Left lung (tissue), 10 donors: ENCODE measurements around the gene SNF8. TPM values are rescaled to one million over a fixed set of nuclear protein-coding genes. Genes with fewer than 3 reads are reported as not detected.

Source experiments
- ATAC-seq: fragments of 200-7000 bp; cut with Tn5 transposase; one replicate; pipeline ENCODE4 v1.9.1; 2020; ENCODE audit warnings: moderate library complexity
- DNase-seq, 4 donors: peaks; one replicate each; pipeline ENCODE4 v3.0.0-alpha.2; 2013 to 2020
- H3K27ac ChIP-seq, 2 donors: fragments of 200-600 bp; sonication (generic) in 1 of 2; one replicate each; pipeline versions ENCODE4 v1.5.0 to v1.8.0; 2020 to 2021
- H3K27me3 ChIP-seq, 2 donors: fragments of 200-600 bp; sonication (generic) in 1 of 2; one replicate each; pipeline versions ENCODE4 v1.5.0 to v1.8.0; 2020 to 2021
- H3K36me3 ChIP-seq, 2 donors: fragments of 200-600 bp; sonication (generic) in 1 of 2; one replicate each; pipeline versions ENCODE4 v1.5.0 to v1.8.0; 2020 to 2021
- H3K4me1 ChIP-seq, 2 donors: fragments of 200-600 bp; one replicate each; pipeline ENCODE4 v1.8.0; 2021
- H3K4me3 ChIP-seq, 2 donors: fragments of 200-600 bp; sonication (generic) in 1 of 2; one replicate each; pipeline versions ENCODE4 v1.5.0 to v1.8.0; 2020 to 2021; ENCODE audit warnings: mild to moderate bottlenecking in 1 of 2
- H3K9me3 ChIP-seq, 2 donors: fragments of 200-600 bp; sonication (generic) in 1 of 2; one replicate each; pipeline versions ENCODE4 v1.5.0 to v1.8.0; 2020 to 2021
- intact Hi-C, 2 donors: fragments of 100-400 bp; cut with DNase I; formaldehyde crosslinking; loops; one replicate each; pipeline versions ENCODE4 v1.11.2 to v1.14.2; 2022
- polyA plus RNA-seq, 6 donors: library from polyadenylated mRNA; unstranded; fragments of 120-200 nt; gene quantifications; one replicate each; pipeline ENCODE4 v1.2.1, GENCODE V29; 2013; ENCODE audit not compliant: insufficient read length in 6 of 6
- total RNA-seq, 2 donors: library from RNA; stranded (reverse); fragmentation: NEBNext Ultra II Directional; extraction: Animal tissue kit (Norgen Biotek cat#: 25700); gene quantifications; one replicate each; pipeline ENCODE4 v1.2.1, GENCODE V29; 2021
- TF ChIP-seq, protein P1 (sequence below), 2 donors: fragments of 200-600 bp; sonication (generic) in 1 of 2; IDR thresholded peaks; one replicate each; pipeline versions ENCODE4 v1.5.0 to v1.8.0; 2021; ENCODE audit warnings: antibody characterized with exemption in 2 of 2
- donor health status: DM: no; HTN: yes; CAD: no.
- donor health status: DM: no; HTN: no; CAD: no.

SNF8 gene
- total and polyA plus RNA-seq, 8 donors = 80.7 to 109 (median 89.2) TPM

DNA sequence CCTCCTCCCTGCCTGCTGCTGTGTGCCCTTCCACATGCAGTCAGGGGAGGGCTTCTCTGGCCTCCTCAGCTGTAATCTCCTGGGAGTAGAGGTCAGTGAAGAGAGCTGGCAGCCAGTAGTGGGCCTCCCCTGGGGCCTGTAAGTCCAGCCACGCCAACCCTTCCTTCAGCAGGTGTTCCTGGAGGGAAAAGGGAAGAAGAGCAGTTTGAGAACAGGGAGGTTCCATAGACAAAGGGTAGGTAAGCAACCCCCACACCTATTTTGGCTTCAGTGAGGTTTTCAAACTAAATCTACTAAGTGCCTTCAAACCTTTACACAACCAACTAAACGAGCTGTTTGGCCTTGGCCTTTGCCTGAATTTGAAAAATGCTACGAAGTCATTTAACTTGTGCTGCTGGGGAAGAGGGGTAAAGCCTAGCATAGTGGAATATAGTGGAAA, 14.2 kb downstream of the SNF8 start:
- ATAC-seq = no peak
- intact Hi-C loops = no loop called here
- TF ChIP-seq, protein P1, sequence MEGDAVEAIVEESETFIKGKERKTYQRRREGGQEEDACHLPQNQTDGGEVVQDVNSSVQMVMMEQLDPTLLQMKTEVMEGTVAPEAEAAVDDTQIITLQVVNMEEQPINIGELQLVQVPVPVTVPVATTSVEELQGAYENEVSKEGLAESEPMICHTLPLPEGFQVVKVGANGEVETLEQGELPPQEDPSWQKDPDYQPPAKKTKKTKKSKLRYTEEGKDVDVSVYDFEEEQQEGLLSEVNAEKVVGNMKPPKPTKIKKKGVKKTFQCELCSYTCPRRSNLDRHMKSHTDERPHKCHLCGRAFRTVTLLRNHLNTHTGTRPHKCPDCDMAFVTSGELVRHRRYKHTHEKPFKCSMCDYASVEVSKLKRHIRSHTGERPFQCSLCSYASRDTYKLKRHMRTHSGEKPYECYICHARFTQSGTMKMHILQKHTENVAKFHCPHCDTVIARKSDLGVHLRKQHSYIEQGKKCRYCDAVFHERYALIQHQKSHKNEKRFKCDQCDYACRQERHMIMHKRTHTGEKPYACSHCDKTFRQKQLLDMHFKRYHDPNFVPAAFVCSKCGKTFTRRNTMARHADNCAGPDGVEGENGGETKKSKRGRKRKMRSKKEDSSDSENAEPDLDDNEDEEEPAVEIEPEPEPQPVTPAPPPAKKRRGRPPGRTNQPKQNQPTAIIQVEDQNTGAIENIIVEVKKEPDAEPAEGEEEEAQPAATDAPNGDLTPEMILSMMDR (IDR thresholded peaks at IDR 0.05) = no peak

DNA sequence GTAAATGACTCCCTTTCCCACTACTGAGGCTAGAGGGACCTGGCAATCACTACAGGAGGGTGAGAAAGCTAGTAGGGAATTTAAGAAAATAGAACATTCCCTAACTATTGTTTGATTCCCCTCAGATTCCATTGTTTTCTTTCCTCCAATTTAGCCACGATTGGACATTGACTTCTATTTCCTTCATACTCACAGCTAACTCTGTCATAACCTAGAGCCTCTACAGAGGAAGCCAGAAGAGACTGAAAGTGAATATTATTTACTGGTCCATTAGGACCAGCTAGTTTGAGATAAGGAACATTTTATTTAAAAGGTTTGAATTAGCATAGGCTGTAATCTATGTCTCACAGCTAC, 14.9 kb downstream of the SNF8 start:
- Histone ChIP-seq H3K9me3 (no peaks in the 10 kb centered on the region), H3K27ac (no peak overlapping the region), H3K36me3 (peaks cover 0 to 100% of the 10 kb centered on the region in 2 donors), H3K4me3 (no peak overlapping the region), H3K4me1 (no peaks in the 10 kb centered on the region), H3K27me3 (no peaks in the 10 kb centered on the region)
- TF ChIP-seq, protein P1 (IDR thresholded peaks at IDR 0.05) = no peak
- no peak for ATAC-seq
- intact Hi-C loops = no loop called here
- no peak for DNase-seq

More for the DNA sequence above, 14.2 kb downstream of the SNF8 start:
- H3K4me1 ChIP-seq = no peaks in the 10 kb centered on the region
- no peaks in the 10 kb centered on the region for H3K9me3 ChIP-seq
- H3K27ac ChIP-seq = no peak overlapping the region
- H3K36me3 ChIP-seq = peaks cover 0 to 98% of the 10 kb centered on the region in 2 donors
- DNase-seq = no peak
- no peaks in the 10 kb centered on the region for H3K27me3 ChIP-seq
- no peak overlapping the region for H3K4me3 ChIP-seq

DNA sequence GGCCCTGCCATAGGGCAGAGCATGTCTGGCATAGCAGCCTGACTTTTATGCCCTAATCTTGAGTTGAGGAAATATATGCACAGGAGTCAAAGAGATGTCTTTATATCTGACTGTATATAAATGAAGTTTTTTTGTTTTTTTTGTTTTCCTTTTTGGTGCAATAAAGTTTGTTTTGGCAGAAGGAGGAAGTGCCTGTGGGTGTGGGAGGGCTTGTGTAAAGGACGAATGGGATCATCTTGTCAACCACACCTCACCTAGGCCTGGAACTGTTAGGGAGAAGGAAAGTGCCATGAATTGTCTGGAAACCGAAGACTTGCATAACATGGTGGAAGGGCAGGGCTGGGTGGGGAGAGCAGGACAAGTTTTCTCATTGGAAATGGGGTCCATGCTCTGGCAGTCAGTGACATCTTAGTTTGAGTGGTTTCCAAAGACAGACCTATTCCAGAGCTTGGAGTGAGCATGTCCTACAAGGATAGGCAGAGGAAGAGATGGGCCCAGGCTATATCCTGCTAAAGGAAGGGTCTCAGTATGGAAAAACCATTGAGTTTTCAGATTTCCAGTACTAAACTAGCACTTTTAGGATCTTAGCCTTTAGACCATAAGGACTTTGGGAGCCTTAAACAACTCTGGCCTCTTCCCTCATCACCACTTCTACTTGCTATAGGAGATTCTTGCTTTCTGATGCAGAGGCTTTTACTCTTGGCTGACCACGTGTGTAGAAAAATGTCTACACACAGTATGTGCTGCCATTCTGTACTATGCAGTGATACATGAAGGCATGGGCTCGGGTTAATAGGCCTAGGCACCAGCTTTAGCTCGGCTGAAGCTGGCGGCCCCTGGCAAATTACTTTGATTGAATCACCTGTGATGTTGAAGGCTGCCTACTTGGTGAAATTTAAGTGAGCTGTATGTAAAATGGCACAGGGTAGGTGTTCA, 15.5 kb downstream of the SNF8 start:
- ATAC-seq = no peak
- H3K9me3 ChIP-seq = no peaks in the 10 kb centered on the region
- peaks cover 0 to 100% of the 10 kb centered on the region in 2 donors for H3K36me3 ChIP-seq
- TF ChIP-seq, protein P1 (IDR thresholded peaks at IDR 0.05) = no peak
- no peak overlapping the region for H3K4me3 ChIP-seq
- intact Hi-C loops = no loop called here
- no peaks in the 10 kb centered on the region for H3K4me1 ChIP-seq
- no peaks in the 10 kb centered on the region for H3K27me3 ChIP-seq
- no peak overlapping the region for H3K27ac ChIP-seq
- DNase-seq = no peak

DNA sequence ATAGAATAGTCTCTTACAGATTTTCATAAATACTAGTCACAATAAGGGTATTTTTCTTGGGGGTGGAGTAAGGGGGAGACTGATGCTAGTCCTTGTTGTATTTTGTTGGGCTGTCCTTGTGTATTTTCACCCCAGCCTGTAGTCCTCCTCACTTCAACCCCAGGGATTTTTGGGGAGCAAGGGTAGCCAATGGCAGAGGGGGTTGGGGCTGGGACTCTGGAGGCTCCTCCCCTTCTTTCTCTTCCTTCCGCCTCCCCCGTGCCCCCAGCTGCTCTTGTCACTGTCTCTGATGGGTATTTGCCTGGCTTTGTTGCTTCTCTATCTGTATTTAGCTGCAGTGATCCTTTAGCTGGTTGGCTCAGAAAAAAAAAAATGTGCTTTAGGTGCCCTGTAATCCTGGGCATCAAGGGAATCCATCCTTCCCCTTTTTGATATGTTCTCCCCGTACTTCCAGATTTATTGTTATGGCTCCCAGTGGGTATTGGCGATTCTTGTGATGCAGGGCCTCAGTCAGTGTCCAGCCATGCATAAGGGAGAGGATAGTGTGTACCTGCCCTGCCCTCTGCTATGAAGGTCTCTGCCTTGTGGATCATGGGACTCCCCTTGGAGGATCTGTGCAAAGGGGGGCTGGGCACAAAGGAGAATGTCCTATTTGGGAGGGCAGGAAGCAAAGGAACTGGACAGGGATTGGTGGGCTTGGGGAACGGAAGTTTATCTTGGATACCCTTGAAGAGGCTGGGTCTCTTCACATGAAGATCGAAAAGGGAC, 16.5 kb downstream of the SNF8 start:
- ATAC-seq (no peak), DNase-seq (no peak)
- Histone ChIP-seq H3K4me1 (no peaks in the 10 kb centered on the region), H3K9me3 (no peaks in the 10 kb centered on the region), H3K27me3 (no peaks in the 10 kb centered on the region), H3K36me3 (peaks cover 0 to 100% of the 10 kb centered on the region in 2 donors), H3K4me3 (no peak overlapping the region), H3K27ac (no peak overlapping the region)
- TF ChIP-seq, protein P1 (IDR thresholded peaks at IDR 0.05) = no peak
- intact Hi-C loops = no loop called here

DNA sequence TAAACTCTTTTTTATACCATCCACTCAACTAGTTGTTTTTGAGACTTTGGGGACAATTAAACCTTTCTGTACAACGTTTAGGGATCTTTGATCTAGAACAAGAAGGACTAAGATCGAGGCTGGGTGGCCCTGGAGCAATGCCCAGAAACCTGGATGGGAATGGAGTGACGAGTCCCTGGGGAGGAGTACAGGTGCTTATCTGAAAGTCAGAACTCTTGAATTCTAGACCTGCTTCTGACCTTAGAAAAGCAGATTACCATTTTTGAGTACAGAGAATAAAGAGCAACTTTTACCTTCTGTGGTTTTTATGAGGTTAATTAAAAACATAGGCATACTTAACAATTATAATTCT, 18.7 kb downstream of the SNF8 start:
- TF ChIP-seq, protein P1 (IDR thresholded peaks at IDR 0.05) = no peak
- no peaks in the 10 kb centered on the region for H3K4me1 ChIP-seq
- H3K4me3 ChIP-seq = no peak overlapping the region
- intact Hi-C loops = no loop called here
- no peak overlapping the region for H3K27ac ChIP-seq
- peaks cover 0 to 100% of the 10 kb centered on the region in 2 donors for H3K36me3 ChIP-seq
- no peaks in the 10 kb centered on the region for H3K9me3 ChIP-seq
- no peaks in the 10 kb centered on the region for H3K27me3 ChIP-seq
- ATAC-seq (peak; percentile 54), DNase-seq (no peak)
